Activated CD8-positive, alpha-beta memory T cell treated with anti-CD3 and anti-CD28 coated beads for 48 hours (primary cell): ENCODE data around the gene GALNT2.

Source experiments
- DNase-seq, 3 experiments: peaks; one replicate each; pipeline ENCODE4 v3.0.0-alpha.2; 2020; ENCODE audit warnings: low read depth in 2 of 3, low spot score in 2 of 3

Gene GALNT2

DNA sequence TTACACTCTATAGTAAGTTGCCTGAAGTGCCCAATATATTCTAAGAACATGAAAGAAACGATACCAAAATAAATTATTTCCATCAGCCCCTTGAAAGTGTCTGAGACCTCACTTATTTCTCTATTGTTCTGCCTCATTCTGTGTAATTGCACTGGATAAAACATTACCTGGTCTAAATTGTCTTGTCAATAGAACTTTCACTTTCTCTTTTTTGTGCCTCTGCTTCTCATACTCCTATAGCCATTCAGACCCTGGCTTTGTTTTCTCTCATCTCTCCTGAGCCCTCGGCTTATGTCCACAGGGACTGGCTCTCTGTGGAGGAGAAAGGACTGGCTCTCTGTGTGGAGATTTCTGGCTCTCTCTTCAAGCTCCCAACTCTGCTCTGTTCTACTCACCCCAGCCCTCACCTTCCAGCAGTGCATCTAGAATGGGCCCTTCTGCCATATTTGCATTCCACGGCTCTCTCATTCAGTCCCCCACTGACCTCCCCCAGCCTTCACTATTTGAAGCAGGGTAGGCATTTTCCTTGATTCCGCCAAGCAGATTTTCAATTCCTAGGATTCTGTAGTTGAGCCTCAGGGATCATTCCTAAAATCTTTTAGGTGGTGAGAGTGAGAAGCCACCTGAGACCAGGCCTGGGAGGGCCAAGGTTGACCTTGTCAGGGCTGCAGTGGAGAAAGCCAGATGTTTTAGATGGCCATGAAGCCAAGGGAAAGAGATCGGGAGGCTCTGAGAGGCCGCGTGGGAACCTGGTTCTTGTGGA, 15.9 kb upstream of the GALNT2 start:
- no peak for DNase-seq

DNA sequence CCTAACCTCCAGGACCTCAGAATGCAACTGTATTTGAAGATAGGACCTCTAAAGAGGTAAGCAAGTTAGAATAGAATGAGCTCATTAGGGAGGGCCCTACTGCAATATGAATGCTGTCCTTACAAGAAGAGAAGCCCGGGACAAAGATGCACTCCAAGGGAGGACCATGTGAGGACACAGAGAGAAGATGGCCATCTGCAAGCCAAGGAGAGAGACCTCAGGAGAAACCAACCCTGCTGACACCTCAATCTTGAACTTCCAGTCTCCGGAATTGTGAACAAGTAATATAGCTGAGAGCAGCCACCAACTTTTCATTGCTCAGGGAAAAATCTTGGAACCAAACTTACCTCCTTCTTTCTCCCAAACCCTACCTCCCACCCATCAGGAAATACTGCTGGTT, 15.0 kb upstream of the GALNT2 start:
- no peak for DNase-seq

DNA sequence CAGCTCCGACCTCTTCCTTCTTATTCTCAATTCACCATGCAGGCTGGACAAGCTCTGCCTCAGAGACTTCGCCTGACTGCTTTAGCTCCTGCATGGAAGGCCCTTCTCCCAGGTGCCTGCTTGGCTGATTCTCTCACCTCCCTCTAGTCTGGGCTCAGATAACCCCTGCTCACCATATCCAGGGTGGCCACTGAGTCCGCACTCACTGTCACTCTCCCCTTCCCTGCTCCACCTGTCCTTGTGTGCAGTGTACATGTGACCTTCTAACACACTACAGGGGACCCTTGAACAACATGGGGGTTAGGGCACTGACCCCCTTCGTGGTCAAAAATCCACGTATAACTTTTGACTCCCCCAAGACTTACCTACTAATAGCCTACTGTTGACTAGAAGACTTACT, 14.4 kb upstream of the GALNT2 start:
- no peak for DNase-seq

DNA sequence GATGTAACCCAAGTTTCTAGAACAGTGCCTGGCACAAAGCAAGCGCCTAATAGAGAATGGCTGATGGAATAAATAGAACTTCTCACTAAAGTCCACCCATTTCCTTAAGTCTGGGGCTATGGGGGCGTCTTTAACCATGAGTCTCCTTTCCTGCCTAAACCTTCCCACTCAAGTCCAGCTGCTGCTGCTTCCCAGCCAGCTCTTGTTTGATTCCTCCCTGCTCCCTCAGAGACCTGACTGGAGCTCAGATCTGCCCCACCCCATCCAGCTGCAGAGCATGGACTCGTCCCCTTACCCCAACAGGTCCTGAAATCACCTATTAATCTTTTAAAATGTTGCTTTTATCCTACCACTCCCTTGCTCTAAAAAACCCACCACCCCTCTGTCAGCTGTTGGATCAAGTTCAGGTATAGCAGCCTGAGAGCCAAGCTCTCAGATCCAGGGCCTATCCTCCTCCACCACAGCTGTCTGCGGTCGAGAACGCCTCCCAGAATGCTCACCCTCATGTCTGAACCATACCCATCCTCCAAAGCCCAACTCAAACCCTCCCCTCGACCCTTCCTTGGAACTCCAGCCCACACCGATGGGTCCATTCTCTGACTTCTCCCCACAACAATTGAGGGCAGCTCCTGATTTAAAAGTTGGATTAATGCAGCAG, 12.8 kb upstream of the GALNT2 start:
- DNase-seq: no peak

DNA sequence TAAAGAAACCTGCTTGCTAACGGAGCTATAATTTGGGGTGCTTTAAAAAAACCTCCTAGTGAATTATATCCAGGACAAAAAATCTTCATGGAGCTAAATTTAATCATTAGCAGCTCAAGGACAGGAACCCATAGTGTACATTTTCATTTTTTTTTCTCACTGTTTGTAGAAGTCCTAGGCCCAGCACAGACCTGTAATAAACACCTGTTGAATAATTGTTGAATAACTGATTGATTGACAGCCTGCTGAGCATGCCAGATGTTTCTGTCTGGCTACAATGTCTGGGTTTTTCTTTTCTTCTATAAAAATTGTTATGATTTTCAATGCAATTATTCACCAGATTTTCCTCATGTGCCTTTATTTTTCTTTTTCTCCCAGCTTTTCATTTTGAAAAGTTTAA, 10.9 kb upstream of the GALNT2 start:
- no peak for DNase-seq

DNA sequence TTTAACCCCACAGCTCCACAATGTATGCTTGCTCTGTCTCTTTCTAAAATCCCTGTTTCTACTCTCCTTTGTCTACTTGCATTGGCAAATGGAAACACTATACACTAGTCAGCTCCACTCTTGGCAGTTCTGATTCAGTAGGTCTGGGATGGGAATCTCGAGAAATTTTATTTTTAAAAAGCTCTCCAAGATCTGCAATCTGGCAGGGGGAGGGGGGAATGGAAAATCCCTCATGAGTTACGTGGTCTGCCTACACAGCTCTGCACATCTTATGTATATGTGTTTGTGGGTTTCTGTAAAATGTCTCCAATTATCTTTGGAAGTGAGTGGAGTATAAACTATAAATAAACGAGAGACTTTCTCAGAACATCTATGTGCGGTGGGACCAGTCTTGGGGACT, 9.9 kb upstream of the GALNT2 start:
- DNase-seq: no peak

DNA sequence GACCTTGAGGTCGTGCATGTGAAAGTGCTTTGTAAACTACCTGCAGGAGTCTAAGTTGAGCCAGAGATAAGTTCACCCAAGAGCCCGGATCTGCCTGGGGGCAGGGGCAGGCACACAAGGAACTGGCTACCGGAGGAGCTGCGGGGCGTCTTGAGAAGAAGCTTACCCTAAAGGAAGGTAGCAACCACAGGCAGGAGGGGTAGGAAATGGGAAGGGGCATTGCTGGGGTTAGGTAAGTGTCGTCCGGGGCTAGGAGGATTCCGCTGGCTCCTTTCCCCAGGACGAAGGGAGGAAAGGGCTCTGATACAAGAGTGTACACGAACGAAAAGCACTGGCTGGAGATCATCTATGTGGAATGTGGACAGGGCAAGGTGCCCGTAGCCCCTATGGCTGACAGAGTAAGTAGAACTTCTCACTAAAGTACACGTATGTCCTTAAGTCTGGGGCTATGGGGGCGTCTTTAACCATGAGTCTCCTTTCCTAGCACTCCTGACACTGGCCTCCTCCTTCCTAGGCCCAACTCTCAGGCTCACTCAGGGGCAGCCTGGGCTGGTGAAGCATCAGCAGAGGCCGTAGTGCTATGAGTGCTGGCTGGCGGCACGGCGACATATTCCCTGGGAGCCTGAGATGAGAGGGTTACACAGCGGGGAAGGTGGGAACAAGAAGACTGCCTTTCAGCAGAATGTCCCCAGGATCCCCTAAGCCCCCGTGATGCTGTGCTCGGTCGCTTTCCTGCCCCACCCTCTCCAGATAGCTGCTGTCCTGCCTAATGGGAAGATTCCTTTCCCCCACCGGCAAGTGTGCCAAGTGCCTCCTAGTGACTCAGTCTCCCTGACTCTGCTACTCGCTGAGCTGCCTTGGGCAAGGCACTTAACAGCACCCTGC, 9.1 kb upstream of the GALNT2 start:
- DNase-seq: no peak

DNA sequence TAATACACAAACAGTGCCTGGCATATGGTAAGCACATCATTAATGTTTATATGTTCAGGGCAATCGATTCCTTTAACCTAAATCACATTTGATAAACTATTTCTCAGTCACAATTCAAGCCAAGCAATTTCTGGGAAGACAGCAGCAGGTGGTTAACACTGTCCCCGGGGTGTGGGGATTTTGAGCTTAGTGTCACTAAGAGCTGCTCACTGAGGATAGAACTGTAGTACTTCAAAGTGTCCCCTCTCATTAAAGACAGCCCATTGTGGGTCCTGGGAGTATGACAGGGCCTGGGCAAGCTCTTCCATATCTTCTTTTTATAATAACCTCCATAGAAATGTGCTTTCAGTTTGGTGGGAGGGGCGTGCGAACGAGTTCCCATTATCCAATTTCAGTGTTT, 8.4 kb upstream of the GALNT2 start:
- no peak for DNase-seq

DNA sequence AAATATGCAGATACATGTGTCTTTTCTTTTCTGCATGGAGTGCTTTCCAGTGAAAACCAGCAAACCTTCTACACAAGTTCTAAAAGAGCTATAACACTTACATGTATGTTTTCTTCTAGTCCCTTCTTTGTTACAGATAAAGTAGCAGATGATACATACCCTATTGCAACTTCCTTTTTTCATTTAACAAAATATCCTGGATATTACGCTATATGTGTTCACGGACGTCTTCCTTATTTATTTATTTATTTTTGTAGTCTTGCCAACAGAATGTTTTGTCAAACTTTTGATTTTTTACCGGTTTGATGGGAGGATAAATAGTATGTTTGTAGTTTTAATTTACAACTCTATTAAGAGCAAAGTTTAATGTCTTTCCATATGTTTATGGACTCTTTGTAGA, 5.2 kb upstream of the GALNT2 start:
- no peak for DNase-seq

DNA sequence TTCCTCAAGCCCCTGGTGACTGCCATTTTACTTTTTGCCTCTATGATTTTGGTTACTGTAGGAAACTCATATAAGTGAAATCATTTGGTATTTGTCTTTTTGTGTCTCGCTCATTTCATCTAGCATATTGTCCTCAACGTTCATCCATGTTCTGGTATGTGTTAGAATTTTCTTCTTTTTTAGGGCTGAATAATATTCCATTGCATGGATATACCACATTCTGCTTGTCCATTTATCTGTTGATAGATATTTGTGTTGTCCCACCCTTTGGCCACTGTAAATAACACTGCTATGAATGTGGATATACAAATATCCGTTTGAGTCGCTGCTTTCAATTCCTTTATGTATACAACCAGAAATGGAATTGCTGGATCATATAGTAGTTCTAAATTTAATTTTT, 4.5 kb upstream of the GALNT2 start:
- no peak for DNase-seq

DNA sequence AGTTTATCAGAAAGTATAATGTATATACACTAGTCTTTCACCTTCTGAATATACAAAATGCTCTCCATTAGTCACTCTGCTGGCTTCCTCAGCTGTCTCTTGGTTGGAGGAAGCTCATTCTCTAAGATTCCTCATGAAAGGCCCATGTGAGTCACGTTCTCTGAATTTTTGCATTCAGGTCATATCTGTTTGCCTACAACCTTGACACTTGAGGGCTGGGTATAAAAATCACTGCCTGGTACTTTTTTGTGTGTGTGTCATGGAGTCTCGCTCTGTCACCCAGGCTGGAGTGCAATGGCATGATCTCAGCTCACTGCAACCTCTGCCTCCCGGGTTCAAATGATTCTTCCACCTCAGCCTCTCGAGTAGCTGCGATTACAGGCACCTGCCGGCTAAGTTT, 2.8 kb upstream of the GALNT2 start:
- no peak for DNase-seq

DNA sequence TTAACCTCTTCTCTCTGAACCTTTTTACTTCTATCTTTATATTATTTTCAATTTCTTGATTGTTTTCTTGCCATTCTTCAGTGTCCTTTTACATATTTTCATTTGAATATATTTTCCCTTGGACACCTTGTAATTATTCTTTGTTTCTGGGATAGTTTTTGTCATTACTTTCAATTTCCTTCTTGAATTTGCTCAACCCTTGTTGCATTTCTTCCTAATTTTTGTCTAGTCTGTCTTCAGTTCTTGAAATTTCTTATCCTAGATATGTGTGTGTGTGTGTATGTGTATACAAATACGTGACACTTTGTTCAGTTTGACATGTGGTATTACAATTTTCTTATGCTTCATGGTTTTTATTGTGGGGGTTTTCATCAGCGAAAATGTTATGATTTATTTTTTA, 1.9 kb upstream of the GALNT2 start:
- no peak for DNase-seq

DNA sequence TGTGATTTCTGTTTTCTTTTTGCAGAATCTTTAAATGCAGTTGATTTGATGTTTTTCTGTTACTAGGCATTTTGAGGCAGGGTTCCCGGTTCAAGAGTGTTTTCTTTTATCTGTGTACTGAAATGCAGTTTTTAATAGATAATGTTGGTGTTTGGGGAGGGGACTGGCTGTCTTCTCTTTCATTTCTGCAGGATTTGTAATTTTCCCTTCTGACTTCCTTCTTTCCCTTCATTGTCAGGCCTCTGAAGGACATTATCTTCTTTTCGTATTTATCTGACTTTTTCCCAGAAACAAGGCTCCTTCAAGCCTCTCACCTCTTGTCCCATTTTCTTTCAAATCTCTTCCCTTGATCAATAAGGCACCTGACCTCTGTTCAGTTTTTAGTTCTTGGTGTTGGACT, 1.5 kb upstream of the GALNT2 start:
- no peak for DNase-seq

DNA sequence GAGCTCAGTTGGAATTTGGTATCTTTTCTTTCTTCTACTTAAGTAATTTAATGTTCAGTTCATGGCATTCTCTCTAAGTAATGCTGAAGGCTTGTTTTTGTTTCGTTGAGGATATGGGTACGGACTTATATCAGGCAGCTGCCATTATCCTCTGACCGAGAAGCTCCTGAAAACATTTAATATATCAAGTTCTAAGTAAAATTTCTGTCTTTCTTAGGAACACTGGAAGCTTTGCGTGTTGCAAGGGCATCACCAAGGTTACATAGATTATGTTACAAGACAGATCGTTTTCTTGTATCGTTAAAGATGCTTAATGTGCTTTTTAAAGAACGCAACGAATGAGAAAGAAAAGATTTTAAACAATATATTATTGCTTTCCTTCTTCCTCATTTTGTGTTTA, 1.0 kb upstream of the GALNT2 start:
- no peak for DNase-seq

DNA sequence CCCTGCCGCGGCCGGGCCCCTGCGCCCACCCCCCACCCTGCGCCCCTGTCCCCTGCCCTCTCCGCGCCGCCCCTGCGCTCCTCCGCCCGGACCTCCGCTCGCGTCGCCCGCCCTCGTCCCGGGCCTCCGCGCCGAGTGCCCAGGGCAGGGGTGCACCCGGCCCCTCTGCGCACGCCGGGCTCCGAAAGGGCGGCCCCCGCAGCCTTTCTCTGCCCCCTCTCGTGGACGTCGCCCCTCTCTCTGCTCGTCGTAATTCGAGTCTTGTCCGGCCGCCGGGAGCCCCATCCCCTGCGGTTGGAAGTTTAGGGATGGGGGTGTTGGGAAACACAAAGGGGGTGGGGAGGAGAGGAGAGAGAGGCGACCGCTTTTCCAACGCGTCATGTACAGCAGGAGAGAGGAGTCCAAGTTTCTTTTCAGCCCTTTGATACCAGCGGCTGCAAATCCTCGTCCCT, 407 bp downstream of the GALNT2 start:
- DNase-seq: no peak

DNA sequence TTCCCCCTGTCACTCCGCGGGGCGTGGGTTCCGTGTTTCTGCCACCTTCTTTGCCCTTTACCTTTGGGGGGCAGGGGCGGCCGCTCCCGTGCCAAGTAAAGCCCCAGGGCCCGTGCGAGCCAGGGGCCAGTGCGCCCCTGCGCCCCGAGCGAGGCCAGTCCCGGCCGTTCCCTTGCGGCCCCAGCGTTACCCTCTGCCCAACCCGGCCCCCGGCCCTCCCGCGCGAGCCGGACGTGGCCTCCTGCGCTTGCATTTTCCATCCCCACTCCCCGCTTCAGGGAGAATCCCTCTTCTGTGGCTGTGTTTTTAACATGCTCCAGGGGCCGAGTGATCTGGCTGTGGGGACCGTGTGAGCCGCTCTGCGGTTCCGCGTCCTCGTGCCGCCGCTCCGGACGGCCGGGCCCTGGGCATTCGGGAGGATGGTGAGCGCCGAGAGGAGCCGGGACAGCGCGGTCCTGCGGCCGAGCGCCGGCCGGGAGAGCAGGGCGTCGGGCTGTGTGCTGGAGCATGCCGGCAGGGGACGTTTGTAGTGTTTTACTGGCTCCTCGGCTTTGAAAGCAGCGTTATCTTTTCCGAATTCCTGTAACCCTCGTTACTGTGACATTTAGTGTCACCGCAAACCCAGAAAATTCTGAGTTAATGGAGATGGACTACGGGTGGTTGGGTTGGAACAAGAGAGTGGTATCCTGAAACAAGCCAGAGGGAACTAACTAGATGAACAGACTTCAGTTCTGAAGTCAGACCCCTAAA, 1.0 kb downstream of the GALNT2 start:
- DNase-seq: no peak

DNA sequence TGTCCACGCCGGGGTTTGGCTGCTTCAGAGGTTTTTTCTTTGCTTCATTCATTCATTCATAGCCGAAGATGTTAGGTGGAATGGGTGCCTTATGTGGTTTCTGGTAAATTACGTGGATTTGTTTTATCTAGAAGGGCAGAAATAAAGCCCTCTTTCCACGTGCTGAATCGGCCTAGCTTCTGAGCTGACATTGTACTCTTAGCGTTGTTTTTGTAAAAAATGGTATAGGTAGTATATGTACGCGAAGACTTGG, 1.5 kb downstream of the GALNT2 start:
- DNase-seq: no peak

DNA sequence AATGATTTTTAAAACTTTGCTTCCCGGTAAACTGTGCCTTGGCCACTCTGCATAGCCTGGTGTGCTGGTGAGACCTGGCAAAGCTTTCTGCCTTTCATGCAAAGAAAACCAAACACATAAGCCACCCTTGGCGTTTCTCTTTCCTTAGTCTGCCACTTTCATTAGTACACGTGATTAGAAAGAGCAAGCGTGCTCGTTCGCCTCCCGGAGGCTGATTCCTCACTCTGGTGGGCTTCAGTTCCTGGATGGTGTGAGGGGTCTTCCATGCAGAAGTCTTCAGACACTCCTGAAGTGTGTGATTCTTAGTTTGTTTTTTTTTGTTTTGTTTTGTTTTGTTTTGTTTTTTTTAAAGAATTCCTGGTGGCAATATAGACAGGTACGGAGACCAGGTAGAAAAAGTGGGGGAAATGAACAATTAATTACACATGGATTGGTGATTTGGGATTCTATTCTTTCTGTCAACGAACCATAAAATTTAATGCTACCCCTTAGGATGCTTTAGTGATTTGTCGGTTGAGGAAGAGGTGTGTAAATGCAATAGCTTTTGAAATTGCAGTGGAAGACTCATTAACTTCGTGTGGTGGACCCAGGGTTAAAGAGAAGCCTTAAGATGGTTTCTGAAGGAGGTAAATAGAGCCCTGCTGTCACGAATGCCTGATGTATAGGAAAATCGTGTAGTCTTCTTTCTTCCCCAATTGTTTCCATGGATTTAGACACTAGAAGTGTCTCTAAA, 2.1 kb downstream of the GALNT2 start:
- no peak for DNase-seq

DNA sequence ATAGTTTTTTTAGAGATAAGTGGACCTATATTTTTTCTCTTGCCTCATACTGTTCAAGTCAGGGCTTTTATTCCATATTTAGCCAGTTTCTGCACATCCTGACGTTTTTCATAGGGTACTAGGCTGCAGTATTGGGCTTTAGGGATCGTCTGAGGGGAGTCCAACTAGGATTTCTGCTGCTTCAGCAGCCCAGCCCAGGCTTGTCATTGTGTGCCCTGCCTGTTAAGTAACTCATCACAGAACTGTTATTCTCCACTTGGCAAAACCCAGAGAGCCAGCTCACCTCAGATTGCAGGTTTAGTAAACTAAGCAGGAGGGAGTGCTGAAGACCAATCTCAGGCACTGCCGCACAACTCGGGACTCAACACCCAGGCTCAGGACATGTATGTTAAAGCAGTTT, 2.8 kb downstream of the GALNT2 start:
- DNase-seq: no peak

DNA sequence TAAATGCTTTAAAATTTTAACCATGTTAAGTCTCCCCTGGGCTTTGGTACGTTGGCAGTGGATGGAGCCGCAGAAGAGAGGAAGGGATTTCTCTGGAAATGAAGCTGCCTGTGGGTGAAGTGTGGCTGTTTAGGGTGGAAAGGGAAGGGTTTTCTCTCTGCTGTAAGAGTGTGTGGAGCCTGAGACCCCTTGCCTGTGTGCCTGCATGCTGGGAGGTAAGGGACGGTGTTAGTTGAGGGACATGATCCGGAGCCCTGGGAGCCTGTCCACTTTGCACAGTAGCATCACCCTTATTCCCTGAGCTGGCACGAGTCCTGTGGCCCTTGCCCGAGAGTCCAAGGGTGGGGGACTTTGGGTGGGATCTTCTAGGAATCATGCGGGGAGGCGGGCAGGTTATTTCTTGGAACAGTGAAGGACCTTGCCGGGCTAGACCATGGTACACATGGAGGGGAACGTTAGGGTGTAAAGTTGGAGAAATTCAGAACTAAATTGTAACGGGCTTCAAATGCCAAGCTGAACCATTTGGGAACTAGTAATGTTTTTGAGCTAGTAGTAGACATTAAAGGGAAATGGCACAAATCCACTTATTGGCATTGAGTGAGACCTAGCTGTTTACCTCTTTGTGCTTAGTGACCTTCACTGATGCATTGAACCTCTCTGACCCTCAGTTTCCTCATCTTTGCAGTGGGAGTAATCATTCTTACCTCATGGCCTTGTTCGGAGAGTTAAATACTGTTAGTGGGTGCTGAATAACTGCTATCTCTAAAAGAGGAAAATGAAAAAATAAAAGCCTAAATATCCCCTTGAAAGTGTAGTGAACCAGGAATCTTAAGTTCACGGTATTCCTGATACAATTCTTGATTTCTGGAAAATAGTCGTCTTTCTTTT, 3.5 kb downstream of the GALNT2 start:
- no peak for DNase-seq
